Activated CD4-positive, alpha-beta T cell treated with anti-CD3 and anti-CD28 coated beads, Interleukin-2, amount 50 U/mL, for 1 hour (primary cell): ENCODE data around the gene OPHN1.

Experiments
- DNase-seq: peaks from one replicate; pipeline ENCODE4 v3.0.0-alpha.2; 2020

Gene OPHN1

DNA sequence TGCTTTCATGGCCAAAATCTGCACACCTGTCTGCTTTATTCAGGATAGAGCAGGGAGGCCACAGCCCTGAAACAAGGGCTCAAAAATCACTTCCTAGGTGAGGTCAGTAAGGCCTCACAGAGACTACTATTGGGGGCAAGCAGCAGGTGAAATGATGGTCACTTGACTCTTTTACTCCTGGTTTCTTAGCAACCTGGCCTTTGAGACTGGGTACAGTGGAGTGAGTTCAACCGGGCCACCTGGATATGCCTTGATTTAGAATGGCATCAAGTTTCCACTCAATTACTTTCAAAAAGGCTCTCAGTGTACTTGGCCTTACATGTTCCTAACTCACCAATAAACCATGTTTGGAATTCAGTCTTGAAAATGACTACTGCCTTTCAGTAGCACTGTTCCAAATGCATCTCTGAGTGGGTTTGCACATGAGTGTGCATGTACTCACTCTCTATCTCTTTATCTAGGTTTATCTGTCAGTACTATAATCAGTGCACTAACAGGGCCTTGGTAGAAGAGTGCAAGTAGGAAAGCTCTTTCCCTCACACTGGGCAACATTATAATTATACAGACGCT, 388.2 kb downstream of the OPHN1 start:
- no peak for DNase-seq

DNA sequence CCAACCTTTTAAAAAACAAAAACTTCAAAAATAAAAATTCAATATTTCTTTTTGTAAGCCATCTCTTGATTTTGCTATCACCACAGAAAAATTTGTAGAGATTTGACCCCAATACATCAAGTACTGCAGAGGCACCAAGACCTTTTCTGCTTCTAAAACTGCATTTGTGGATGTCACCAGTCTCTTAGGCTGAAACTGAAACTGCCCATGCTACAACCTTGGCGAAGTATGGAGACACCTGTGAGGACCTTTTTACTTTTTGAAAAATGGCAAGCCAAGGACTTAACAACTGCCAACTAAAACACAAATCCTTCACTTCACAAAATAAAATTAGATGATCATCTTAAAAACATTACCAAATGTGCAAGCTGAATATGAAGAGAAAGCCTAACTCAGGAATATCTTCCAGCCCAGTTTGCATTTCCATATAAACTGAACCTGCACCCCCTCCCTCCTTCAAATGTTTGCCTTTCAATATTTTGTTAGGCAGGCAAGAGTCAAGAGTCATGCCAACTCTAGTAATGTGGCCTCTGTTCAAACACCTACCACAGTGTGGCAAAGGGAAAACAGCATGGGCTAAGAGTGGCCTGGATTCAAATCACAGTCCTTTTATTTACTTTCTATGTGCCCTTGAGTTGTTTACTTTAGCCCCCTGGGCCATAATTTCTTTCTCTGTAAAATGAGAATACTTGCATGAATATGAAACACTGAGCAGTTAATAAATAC, 389.4 kb downstream of the OPHN1 start:
- no peak for DNase-seq

DNA sequence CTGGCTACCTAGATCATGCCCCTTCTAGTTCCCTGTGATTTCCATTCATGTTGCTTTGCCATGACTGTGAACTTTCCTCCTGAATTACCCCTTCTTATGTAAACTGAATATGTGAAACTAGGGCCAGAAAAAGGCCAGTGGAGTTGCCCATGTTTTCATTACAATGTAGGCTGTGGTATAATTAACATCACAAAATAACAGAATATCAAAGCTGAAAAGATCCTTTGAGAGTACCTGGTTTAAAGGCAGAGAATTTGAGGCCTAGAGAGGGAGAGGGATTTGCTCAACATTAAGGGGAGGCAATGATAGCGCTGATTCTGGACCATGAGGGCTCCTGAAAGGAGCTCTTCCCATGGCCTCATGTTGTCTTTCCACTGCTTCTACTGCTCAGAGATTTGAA, 392.2 kb downstream of the OPHN1 start:
- DNase-seq = no peak

DNA sequence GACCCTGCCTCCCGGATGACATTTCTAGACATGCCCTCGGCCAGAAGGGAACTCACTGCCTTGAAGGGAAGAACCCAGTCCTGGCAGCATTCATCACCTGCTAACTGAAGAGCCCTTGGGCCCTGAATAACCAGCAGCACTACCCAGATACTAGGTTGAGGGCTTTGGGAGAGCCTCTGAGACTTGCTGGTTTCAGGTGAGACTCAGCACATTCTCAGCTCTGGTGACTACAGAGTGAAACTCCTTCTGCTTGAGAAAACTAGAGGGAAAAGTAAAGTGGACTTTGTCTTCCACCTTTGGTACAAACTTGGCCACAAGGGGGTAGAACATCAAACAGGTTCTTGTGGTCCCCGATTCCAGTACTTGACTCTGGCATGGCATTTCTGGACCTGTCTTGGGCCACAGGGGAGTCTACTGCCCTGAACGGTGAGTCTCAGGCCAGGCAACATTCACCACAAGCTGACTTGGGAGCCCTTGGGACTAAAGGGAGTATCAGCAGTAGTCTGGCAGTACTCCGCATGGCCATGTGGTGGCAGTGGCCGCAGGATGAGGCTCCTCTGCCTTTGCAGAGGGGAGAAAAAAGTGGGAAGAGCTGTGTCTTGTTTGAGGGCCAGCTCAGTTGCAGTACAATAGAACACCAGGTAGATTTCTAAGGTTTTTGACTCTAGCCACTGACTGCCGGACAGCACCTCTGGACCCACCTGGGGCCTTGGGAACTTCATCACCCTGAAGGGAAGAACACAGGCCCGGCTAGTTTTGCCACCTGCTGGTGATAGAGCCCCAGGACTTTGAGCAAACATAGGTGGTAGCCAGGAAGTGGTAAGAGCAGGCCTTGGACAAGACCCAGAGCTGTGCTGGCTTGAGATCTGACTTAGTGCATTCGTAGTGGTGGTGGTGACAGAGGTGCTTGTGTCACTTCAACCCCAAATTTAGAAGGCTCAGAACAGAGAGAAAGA, 414.8 kb downstream of the OPHN1 start:
- DNase-seq = no peak

DNA sequence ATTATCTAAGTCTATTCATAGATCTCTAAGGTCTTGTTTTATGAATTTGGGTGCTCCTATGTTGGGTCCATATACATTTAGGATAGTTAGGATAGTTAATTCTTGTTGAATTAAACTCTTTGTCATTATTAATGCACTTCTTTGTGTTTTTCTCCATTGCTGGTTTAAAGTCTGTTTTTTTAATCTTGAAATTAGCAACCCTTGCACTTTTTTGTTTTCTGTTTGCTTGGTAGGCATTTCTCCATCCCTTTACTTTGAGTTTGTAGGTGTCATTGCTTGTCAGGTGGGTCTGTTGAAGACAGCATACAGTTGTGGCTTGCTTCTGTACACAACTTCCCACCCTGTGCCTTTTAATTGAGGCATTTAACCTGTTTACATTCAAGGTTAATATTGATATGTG, 434.8 kb downstream of the OPHN1 start:
- DNase-seq = no peak
